Adrenal gland (tissue), 12 donors: ENCODE measurements around the gene WIPI1. TPM values are rescaled to one million over a fixed set of nuclear protein-coding genes. Genes with fewer than 3 reads are reported as not detected.

Experiments
- DNase-seq, 7 donors: peaks; one replicate each; pipeline ENCODE4 v3.0.0-alpha.2; 2019 to 2020
- H3K27ac ChIP-seq, 5 donors: fragments of 200-600 bp; sonication (generic) in 4 of 5; 1 replicate in 3 of 5; 2 replicates in 2 of 5; pipeline versions ENCODE4 v1.5.1 to v1.8.0; 2016 to 2020; ENCODE audit warnings: mild to moderate bottlenecking in 1 of 5
- H3K27me3 ChIP-seq: fragments of 200-600 bp; 2 replicates; pipeline ENCODE4 v1.8.0; 2021
- H3K36me3 ChIP-seq, 2 donors: fragments of 200-600 bp; replicated peaks in 1 of 2; 1 replicate in 1 of 2; 2 replicates in 1 of 2; pipeline versions ENCODE4 v1.5.1 to v1.8.0; 2018 to 2022
- H3K4me1 ChIP-seq, 2 donors: fragments of 200-600 bp; replicated peaks in 1 of 2; 1 replicate in 1 of 2; 2 replicates in 1 of 2; pipeline versions ENCODE4 v1.5.1 to v1.8.0; 2018 to 2021
- H3K4me3 ChIP-seq, 4 donors: fragments of 200-600 bp; sonication (generic) in 3 of 4; one replicate each; pipeline ENCODE4 v1.5.1; 2016 to 2018
- H3K9me3 ChIP-seq, 3 donors: fragments of 200-600 bp; sonication (generic) in 1 of 3; replicated peaks in 1 of 3; 1 replicate in 2 of 3; 2 replicates in 1 of 3; pipeline versions ENCODE4 v1.5.1 to v1.8.0; 2016 to 2021
- POLR2A ChIP-seq, 2 donors: fragments of 450-650 bp; IDR thresholded peaks; one replicate each; pipeline ENCODE4 v1.6.1; 2017; ENCODE audit warnings: antibody characterized with exemption in 2 of 2, mild to moderate bottlenecking in 2 of 2, moderate library complexity in 1 of 2
- WGBS, 4 donors: extraction: QIAGEN DNeasy Blood & Tissue Kit in 2 of 4; methylation state at CpG; one replicate each; pipeline versions ENCODE4 v1.1.5 to v1.1.7; 2013 to 2017; 5-methylcytosine and 5-hydroxymethylcytosine counted together
- intact Hi-C, 2 donors: fragments of 100-400 bp; cut with DNase I; formaldehyde crosslinking; loops; one replicate each; pipeline versions ENCODE4 v1.14.1 to v1.15.0; 2022 to 2023
- polyA plus RNA-seq, 3 donors: library from polyadenylated mRNA; stranded (reverse); fragments of 200-250 nt in 2 of 3; fragments of 350-450 nt in 1 of 3; fragmentation: Illumina TruSeq in 1 of 3; extraction: RNeasy Lipid Tissue Mini Kit (QIAGEN cat#74804) in 1 of 3; gene quantifications; one replicate each; pipeline ENCODE4 v1.2.3, GENCODE V29; 2013 to 2014
- total RNA-seq, 9 donors: library from RNA; depleted of rRNA in 4 of 9; stranded (reverse); fragments of >200 nt in 4 of 9; fragments of 120-200 nt in 1 of 9; fragmentation: NEBNext Ultra II Directional in 1 of 9; extraction: Animal tissue kit (Norgen Biotek cat#: 25700) in 1 of 9; gene quantifications; one replicate each; pipeline versions ENCODE4 v1.1.0 to v1.2.4, GENCODE V29; 2013 to 2023
- TF ChIP-seq, protein P1 (sequence below), 6 experiments: fragments of 450-650 bp in 4 of 6; fragments of 200-600 bp in 2 of 6; sonication (generic) in 1 of 6; IDR thresholded peaks; 1 replicate in 5 of 6; 2 replicates in 1 of 6; pipeline versions ENCODE4 v1.5.1 to v1.8.0; 2016 to 2021; ENCODE audit warnings: antibody characterized with exemption in 6 of 6, mild to moderate bottlenecking in 2 of 6, moderate library complexity in 1 of 6
- donor health status: healthy with polysubstance abuse.
- donor health status: Bipolar disorder and iron deficiency.
- donor health status: DM: yes; HTN: yes; CAD: no.
- donor health status: DM: no; HTN: no; CAD: no.
- donor health status: DM: no; HTN: no; CAD: no.
- donor health status: DM: yes; HTN: yes; CAD: no.

WIPI1 gene
- total and polyA plus RNA-seq, 12 donors: 19.3 to 148 (median 39.7) TPM

DNA sequence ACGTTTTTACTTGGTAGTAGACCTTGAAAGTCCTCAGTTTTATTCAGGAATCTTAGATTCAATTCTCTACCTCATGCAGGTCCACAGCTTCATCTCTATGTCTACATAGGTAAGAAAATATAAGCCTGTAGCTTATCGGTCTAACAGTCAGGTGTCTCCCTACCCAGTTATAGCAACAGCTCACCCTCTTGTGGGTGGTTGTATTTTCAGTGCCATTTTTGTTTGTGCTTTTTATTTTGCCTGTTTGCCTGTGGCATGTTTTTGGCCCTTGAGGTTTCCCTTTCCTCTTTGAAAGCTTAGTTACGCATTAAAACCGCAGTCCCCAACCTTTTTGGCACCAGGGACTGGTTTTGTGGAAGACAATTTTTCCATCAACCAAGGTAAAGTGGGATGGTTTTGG lies 23.6 kb upstream of the WIPI1 start:
- H3K4me1 ChIP-seq: peaks cover 11 to 13% of the 10 kb centered on the region in 2 donors
- no peak overlapping the region for H3K27ac ChIP-seq
- TF ChIP-seq, protein P1, sequence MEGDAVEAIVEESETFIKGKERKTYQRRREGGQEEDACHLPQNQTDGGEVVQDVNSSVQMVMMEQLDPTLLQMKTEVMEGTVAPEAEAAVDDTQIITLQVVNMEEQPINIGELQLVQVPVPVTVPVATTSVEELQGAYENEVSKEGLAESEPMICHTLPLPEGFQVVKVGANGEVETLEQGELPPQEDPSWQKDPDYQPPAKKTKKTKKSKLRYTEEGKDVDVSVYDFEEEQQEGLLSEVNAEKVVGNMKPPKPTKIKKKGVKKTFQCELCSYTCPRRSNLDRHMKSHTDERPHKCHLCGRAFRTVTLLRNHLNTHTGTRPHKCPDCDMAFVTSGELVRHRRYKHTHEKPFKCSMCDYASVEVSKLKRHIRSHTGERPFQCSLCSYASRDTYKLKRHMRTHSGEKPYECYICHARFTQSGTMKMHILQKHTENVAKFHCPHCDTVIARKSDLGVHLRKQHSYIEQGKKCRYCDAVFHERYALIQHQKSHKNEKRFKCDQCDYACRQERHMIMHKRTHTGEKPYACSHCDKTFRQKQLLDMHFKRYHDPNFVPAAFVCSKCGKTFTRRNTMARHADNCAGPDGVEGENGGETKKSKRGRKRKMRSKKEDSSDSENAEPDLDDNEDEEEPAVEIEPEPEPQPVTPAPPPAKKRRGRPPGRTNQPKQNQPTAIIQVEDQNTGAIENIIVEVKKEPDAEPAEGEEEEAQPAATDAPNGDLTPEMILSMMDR (IDR thresholded peaks at IDR 0.05): no peak
- no peak for TF ChIP-seq POLR2A (IDR thresholded peaks at IDR 0.05)
- no peak for DNase-seq
- intact Hi-C loops: no loop called here
- no peaks in the 10 kb centered on the region for H3K27me3 ChIP-seq
- H3K4me3 ChIP-seq: no peak overlapping the region
- 75 to 80% (median 77%) methylated on average over 4 of the region's 4 CpGs for WGBS, 4 donors
- H3K36me3 ChIP-seq: no peaks in the 10 kb centered on the region
- H3K9me3 ChIP-seq: no peaks in the 10 kb centered on the region

DNA sequence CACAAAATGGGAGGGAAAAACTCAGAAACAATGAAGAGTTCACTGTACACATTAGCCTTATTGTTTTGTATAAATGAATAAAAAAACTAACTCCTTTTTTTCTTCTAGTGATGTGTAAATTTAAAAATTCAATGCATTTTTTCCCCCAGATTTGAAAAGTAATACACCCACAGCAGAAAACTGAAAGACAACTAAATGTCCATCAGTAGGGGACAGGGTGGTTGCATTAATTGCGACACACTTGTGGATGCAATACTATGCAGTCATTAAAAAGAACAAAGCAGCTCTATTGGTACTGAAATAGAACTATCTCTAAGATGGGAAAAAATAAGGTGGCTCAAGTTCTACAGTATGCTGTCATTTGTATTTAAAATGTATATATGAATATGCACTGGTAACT lies 13.7 kb upstream of the WIPI1 start:
- no peak for TF ChIP-seq POLR2A (IDR thresholded peaks at IDR 0.05)
- TF ChIP-seq, protein P1 (IDR thresholded peaks at IDR 0.05): no peak
- WGBS, 4 donors: 92 to 96% (median 93%) methylated on average over 1 of the region's 1 CpG
- intact Hi-C loops: no loop called here

DNA sequence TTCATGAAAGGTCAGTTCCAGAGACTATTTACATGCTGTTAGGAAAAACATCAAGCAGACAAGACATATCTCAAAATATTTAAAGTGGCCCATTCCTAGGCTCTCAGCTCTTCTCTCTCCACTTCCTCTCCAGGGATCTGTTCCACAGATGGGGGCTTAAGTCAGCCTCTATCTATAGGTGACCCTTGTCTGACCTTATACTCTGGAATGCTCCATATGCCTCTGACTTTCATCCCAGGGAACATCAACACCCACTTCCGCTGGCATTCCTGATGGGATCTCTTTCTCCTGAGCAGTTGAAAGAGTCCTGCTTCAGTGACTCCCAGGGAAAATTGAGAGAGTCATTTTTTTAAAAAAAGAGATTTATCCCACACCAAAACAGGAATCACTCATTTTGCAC lies 11.5 kb upstream of the WIPI1 start:
- Histone ChIP-seq H3K4me3 (no peak overlapping the region), H3K9me3 (no peaks in the 10 kb centered on the region), H3K36me3 (no peaks in the 10 kb centered on the region), H3K27ac (no peak overlapping the region), H3K4me1 (peaks cover 0 to under 1% of the 10 kb centered on the region in 2 donors), H3K27me3 (no peaks in the 10 kb centered on the region)
- intact Hi-C loops: loop anchor here in 1 of 2 donors (10.0 kb wide), 1 partner anchor 296 kb away; no protein-coding TSS in a partner anchor
- WGBS, 4 donors: 91 to 95% (median 93%) methylated on average over 1 of the region's 1 CpG
- no peak for TF ChIP-seq POLR2A (IDR thresholded peaks at IDR 0.05)
- TF ChIP-seq, protein P1 (IDR thresholded peaks at IDR 0.05): no peak
- DNase-seq: no peak

More for the DNA sequence above, 13.7 kb upstream of the WIPI1 start:
- H3K36me3 ChIP-seq: no peaks in the 10 kb centered on the region
- H3K27me3 ChIP-seq: no peaks in the 10 kb centered on the region
- no peak for DNase-seq
- H3K9me3 ChIP-seq: no peaks in the 10 kb centered on the region
- H3K27ac ChIP-seq: no peak overlapping the region
- H3K4me3 ChIP-seq: no peak overlapping the region
- H3K4me1 ChIP-seq: peaks cover 4 to 5% of the 10 kb centered on the region in 2 donors

DNA sequence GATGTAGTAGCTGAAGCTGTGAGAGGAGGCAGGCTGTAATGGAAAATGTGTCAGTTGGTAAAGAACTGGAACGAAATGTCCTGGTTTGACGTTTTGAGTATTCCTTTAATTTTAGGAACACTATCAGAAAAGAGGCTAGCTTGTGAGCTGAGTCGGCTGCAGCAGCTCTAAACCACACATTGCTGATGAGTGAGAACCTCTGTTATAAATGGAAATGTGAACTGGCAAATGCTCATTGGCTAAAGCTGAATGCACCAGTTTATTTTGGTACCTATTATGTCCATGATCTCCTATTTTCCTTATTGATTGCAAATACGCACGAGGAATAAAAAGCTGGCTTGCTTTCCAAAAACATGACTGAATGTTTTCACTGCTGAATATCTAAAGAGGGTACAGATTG lies 11.0 kb upstream of the WIPI1 start:
- H3K9me3 ChIP-seq: no peaks in the 10 kb centered on the region
- intact Hi-C loops: loop anchor here in 1 of 2 donors (10.0 kb wide), 1 partner anchor 296 kb away; no protein-coding TSS in a partner anchor
- 53 to 69% (median 59%) methylated on average over 5 of the region's 5 CpGs for WGBS, 4 donors
- no peaks in the 10 kb centered on the region for H3K27me3 ChIP-seq
- no peaks in the 10 kb centered on the region for H3K36me3 ChIP-seq
- no peak overlapping the region for H3K4me3 ChIP-seq
- peaks cover 0 to 5% of the 10 kb centered on the region in 2 donors for H3K4me1 ChIP-seq
- TF ChIP-seq, protein P1 (IDR thresholded peaks at IDR 0.05): no peak
- no peak for TF ChIP-seq POLR2A (IDR thresholded peaks at IDR 0.05)
- H3K27ac ChIP-seq: no peak overlapping the region
- no peak for DNase-seq
